Subcutaneous adipose tissue (tissue), 4 donors: ENCODE data around the gene PTPRC. TPM values are rescaled to one million over a fixed set of nuclear protein-coding genes. Genes with fewer than 3 reads are reported as not detected.

Experiments used
- CTCF ChIP-seq: fragments of 450-650 bp; IDR thresholded peaks from one replicate; pipeline ENCODE4 v1.5.1; 2016; ENCODE audit warnings: low read depth, mild to moderate bottlenecking, control low read depth, antibody characterized with exemption, moderate library complexity
- total RNA-seq, 4 donors: library from RNA; depleted of rRNA; stranded (reverse); fragments of >200 nt; gene quantifications; one replicate each; pipeline ENCODE4 v1.1.0, GENCODE V29; 2016

The PTPRC gene
- total RNA-seq, 4 donors from 2014 or later: 18.6 to 167 (median 59.8) TPM

GRCh38 chr1:198708761-198709525, 70.1 kb downstream of the PTPRC start:
- no peak for TF ChIP-seq CTCF

- no peak for TF ChIP-seq CTCF
These were observed 73.0 kb downstream of the PTPRC start for GRCh38 chr1:198711837-198712236.

DNA sequence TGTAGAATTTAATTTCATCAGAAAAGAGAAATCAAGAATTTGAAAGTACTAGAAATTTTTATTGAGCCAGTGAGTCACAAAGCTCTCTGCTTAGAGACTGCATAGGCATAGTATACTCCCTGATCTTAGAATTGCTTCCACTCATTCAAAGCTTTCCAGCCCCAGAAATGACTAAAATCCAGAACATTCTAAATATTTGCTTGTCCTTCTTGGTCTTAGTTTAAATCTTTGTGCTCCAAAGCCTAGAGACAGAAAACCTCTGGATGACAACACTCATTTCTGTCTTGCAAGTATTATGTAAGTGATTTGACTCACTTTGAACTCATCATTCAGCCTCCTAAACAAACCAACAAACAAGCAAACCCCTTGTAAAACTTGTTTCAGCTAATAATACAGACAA, 74.2 kb downstream of the PTPRC start:
- TF ChIP-seq CTCF: no peak

DNA sequence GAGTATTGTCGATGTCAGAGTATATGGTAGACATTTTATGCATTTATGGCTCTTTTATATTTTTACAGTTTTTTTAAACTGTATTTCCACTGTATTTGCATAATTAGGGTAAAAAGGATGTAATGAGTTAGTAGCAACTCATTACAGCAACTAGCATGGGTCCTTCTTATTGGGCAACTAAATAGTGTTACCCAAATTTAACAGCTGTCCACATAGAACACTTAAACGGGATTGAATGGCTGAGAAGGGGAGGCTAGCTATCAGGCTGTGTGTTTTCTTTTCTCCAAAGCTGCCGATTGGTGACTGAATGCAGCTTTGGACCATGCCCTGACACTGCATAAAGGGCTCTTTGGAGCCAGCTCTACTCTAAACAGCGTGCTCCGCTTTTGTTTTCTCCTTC, 75.4 kb downstream of the PTPRC start:
- no peak for TF ChIP-seq CTCF

- no peak for TF ChIP-seq CTCF
These were observed 77.2 kb downstream of the PTPRC start for GRCh38 chr1:198716051-198716450.

GRCh38 chr1:198717510-198717909, 78.7 kb downstream of the PTPRC start:
- TF ChIP-seq CTCF: no peak

GRCh38 chr1:198723127-198723526, 84.3 kb downstream of the PTPRC start:
- no peak for TF ChIP-seq CTCF
